Spleen (tissue), 7 donors: ENCODE results near the gene FARSA.

Experiments
- CTCF ChIP-seq, 11 experiments: fragments of 200-600 bp in 7 of 11; fragments of 450-650 bp in 4 of 11; sonication (generic) in 4 of 11; IDR thresholded peaks in 8 of 11; conservative IDR thresholded peaks in 3 of 11; 1 replicate in 7 of 11; 2 replicates in 4 of 11; pipeline versions ENCODE4 v1.4.0 to v1.8.0; 2016 to 2021; ENCODE audit warnings: antibody characterized with exemption in 11 of 11, inconsistent platforms in 4 of 11, mild to moderate bottlenecking in 1 of 11
- POLR2A ChIP-seq, 3 donors: fragments of 450-650 bp; IDR thresholded peaks; one replicate each; pipeline ENCODE4 v1.5.1; 2017; ENCODE audit warnings: antibody characterized with exemption in 3 of 3, mild to moderate bottlenecking in 1 of 3
- POLR2AphosphoS5 ChIP-seq, 3 donors: sonication (generic); formaldehyde crosslinking; IDR thresholded peaks; one replicate each; pipeline ENCODE4 v1.5.1; 2017; ENCODE audit warnings: antibody characterized with exemption in 3 of 3
- donor health status: DM: no; HTN: no; CAD: no; lungs with moderate emphysema.
- donor health status: DM: no; HTN: no; CAD: no.
- donor health status: DM: no; HTN: no; CAD: no.

- TF ChIP-seq CTCF (IDR thresholded peaks at IDR 0.05 in 8 of 11, conservative IDR thresholded peaks at IDR 0.05 in 3 of 11) (no peak), POLR2A (IDR thresholded peaks at IDR 0.05) (no peak), POLR2AphosphoS5 (IDR thresholded peaks at IDR 0.05) (peak; percentile 51 to 78 (median 62))
Observed at GRCh38 chr19:12913011-12913561, 20.4 kb downstream of the FARSA start.
